HG03064 (cell line): ENCODE results near the gene LIMK2.
"Not testable (repeated sequence)": the region's sequence is repeated elsewhere in the genome, so short reads cannot be mapped to it uniquely, and the experiment has no call there.

Source experiments
- ATAC-seq: cut with Tn5 transposase; IDR thresholded peaks from one replicate; pipeline ENCODE4 v1.9.1; 2021; ENCODE audit warnings: low read depth; ENCODE audit not compliant: unreplicated experiment

The LIMK2 gene

GRCh38 chr22:31241936-31242335, 29.8 kb downstream of the LIMK2 start:
- ATAC-seq = no peak

DNA sequence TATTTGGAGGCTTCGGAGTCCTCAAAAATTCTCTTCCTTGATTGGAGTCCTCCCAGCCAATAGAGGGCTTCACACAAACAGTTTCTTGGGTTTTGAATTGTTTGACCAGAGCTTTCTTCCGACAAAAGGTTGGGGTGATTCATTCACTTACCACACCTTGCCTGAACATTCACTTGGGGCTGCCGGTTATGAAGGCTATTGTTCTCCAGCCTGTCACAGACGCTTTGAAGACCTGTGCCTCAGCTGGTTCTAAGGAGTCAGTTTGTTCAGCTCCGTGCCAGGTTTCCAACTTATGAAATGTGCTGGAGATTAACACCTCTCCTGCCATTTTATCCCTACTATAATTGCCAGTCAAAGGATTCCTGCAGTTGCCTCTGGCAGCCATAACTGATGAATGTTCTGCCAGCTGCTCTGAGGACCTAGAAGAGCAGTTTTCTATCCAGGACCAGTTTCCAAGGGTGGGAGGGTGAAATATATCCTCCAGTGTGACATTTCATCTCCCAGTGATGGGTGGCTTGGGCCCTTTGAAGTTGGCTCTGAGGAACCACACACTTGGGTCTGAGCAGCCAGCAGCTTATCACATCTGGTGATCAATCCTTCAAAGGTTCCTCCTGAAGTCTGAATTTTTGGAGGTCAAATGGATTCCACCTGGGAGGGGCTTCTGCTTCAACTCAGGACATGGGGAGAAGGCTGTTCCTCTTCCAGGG, 31.4 kb downstream of the LIMK2 start:
- ATAC-seq = no peak

DNA sequence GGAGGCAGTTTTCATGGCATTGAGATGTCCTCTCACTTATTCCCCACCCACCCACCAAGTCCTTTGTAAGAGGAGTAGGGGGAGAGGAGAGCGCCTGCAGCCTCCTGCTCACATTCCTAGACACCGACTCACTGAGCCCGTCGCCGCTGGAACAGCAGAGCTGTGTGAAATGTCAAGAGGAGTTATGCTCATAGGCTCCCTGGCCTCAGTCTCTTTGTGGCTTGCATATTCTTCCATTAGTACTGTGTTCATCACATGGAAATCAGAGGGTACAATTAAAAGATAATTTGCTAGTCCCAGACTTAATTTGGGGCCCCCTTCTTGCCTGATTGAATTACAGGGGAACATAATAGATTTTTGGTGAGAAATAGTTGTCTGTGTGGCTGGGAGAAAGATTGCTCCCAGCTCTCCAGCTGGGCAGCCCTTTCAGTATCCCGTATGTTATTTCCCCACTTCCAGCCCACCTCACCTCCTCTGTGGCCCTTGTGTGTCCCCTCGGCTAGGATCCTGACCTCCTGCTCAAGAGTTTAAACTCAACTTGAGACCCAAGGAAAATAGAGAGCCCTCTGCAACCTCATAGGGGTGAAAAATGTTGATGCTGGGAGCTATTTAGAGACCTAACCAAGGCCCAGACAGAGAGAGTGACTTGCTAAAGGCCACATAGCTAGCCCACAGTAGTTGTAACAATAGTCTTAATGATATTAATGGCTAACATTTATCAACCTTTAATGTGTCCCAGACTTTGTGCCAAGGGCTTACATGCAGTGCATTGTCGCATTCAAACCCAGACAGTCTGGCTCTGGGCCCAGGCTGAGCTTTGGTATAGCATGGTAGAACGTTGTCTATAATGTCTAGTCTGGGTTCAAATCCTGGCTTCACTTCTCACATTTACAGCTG, 32.2 kb downstream of the LIMK2 start:
- no peak for ATAC-seq

GRCh38 chr22:31244943-31245451, 32.9 kb downstream of the LIMK2 start:
- no peak for ATAC-seq

GRCh38 chr22:31245998-31246397, 33.9 kb downstream of the LIMK2 start:
- ATAC-seq = not testable (repeated sequence)

DNA sequence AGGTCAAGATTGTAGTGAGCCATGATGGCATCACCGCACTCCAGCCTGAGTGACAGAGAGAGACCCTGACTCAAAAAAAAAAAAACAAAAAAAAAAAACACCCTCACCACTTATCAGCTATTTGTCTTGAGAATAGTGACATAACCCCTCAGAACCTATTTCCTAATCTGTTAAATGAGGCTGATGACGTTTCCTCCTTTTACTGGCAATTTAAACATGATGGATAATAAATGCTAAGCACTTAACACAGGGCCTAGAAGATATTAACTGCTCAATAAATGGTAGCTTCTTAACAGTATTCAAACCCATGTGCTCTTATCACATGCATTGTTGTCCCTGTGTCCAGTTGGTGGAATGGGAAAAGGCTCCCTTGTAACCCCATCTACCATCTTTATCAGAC, 34.6 kb downstream of the LIMK2 start:
- no peak for ATAC-seq

DNA sequence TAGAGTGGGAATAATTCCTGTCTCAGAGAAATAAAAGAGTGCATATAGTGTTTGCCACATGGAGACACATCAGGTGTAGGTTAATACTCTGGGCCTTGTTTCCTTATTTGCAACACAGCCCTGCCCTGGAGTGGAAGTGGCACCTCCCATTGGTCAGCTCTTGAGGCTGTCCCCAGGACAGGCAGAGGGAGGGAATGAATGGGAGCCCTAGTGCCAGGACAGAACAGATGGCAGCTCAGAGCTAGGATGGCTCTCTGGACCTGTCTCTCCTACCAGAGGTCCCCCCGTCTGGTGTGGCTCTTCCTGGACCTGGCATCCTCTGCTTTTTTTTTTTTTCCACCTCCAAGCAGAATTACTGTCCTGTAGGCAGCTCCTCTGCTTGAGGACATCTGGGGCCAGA, 35.6 kb downstream of the LIMK2 start:
- ATAC-seq = no peak

- ATAC-seq = no peak
Measured at GRCh38 chr22:31248138-31248745, 36.1 kb downstream of the LIMK2 start.

DNA sequence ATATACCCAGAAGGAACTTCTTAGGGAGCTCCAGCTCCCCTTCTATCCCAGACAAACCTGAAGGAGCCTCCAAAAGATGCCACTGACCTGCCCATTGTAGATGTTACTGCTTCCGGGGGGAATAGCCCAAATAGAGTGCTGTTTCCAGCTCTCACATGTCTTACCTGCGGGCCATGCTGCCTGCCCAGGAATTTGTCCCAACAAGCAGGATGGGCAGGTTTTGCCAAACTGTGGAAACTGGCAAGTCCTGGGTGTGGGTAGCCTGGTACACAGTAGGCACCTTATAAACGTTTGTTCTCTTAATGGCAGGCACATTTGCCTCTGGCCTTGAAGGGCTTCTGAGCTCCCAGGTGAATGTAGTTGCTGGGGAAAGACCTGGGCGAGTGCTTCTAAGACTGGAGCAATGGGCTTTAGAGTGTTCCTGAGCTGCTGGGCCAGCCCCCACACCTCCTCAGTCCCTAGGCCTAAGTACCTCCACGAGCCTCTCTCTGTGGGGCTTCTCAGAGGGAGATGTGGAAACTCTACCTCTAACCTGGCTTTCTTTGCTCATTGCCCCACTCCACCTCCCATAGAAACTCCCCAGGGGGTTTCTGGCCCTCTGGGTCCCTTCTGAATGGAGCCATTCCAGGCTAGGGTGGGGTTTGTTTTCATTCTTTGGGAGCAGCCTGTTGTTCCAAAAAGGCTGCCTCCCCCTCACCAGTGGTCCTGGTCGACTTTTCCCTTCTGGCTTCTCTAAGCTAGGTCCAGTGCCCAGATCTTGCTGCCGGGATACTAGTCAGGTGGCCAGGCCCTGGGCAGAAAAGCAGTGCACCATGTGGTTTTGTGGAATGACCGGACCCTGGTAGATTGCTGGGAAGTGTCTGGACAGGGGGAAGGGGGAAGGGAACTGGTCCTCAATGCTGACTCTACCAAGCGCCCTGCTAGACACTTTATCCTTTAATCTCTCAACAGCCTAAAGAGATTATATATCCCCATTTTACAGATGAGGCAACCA, 37.2 kb downstream of the LIMK2 start:
- ATAC-seq = no peak

DNA sequence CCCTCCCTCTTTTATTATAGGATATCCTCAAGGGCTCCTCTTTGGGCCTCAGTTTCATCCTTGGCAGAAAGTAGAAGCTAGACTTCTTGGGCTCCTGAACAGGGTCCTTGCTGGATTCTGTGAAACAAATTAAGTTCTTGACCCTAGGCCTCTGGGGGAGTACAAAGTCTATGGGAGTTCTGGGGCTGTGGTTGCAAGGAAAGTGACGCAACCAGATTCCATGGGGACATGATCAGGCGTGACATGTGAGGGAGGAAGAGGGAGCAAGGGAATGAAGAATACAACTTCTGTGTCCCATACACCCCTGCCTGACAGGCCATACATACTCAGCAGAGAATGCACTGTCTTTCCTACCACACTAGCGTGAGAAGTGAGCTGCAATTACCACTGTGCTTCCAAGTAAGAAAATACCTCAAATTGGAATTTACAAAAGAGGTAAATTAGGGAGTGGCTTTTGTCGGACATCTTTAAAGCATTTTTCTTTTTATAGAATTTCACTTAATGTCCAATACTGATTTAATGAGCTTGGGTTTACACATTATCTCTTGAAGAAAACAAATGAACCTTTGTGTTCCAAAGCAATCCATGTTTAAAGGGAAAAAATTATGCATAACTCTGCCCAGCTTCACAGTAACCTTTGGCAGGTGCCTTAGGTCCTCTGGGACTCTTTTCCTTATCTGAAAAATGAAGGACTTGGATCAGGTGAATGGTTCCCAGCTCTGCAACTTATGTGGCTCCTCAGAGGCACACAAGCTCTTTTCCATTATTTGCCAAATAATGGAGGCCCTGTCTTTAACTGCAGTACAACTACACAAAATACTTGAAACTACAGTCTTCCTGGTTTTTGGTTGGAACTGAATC, 38.9 kb downstream of the LIMK2 start:
- ATAC-seq = no peak

- ATAC-seq = no peak
Measured at GRCh38 chr22:31253949-31254348, 41.9 kb downstream of the LIMK2 start.

DNA sequence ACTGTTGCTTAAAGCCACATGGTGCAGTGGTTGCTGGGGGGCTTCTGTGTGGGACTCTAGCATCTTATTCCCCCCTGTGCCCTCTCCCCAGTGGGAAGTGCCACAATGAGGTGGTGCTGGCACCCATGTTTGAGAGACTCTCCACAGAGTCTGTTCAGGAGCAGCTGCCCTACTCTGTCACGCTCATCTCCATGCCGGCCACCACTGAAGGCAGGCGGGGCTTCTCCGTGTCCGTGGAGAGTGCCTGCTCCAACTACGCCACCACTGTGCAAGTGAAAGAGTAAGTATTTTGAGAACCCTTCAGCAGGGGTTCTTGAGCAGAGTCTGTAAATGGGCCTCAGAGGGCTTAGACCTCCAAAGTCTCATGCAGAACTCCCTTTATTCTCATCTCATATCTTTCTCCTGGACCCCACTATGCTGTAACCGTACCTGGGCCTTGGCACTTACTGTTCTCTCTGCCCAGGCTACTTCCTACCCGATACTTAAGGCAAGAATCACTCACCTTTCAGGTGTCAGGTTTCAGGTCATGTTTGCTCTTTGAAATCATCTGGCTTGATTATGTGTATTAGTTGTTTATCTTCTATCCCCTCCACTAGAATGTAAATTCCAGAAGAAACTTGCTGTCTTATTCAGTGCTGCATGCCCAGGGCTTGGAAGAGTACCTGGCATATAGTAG, 47.8 kb downstream of the LIMK2 start:
- no peak for ATAC-seq

DNA sequence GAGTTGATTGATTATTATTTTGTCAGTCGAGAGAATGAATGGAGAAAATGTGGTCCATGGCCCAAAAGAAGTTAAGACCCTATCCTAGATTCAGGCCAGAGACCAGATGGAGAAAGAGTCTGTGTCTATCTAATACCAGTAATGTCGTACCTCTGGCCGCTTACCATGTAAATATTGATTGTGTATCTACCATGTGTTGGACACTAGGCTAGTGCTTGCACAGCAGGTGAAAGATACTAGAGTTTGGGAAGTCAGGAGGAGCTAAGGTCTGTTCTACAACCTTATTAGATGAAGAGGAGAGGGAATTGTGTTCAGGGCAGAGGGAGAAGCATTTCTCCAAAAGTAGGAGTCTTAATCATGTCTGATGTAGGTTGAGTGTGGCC, 48.4 kb downstream of the LIMK2 start:
- no peak for ATAC-seq

DNA sequence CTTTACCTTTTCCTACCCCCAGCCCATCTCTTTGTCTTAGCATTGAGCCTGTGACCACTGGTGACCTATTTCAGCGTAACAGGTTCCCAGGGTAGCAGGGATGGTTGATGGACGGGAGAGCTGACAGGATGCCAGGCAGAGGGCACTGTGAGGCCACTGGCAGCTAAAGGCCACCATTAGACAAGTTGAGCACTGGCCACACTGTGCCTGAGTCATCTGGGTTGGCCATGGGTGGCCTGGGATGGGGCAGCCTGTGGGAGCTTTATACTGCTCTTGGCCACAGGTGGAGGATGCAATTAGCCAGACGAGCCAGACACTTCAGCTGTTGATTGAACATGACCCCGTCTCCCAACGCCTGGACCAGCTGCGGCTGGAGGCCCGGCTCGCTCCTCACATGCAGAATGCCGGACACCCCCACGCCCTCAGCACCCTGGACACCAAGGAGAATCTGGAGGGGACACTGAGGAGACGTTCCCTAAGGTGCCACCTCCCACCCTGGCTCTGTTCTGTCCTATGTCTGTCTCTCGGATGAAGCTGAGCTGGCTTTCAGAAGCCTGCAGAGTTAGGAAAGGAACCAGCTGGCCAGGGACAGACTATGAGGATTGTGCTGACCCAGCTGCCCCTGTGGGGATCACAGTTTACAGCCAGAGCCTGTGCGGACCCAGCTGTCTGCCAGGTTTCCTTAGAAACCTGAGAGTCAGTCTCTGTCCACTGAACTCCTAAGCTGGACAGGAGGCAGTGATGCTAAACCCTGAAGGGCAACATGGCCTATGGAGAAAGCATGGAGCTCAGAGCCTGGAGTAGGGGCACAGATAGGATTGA, 50.4 kb downstream of the LIMK2 start:
- ATAC-seq = no peak

- ATAC-seq = no peak
Measured at GRCh38 chr22:31263896-31264640, 52.0 kb downstream of the LIMK2 start.

DNA sequence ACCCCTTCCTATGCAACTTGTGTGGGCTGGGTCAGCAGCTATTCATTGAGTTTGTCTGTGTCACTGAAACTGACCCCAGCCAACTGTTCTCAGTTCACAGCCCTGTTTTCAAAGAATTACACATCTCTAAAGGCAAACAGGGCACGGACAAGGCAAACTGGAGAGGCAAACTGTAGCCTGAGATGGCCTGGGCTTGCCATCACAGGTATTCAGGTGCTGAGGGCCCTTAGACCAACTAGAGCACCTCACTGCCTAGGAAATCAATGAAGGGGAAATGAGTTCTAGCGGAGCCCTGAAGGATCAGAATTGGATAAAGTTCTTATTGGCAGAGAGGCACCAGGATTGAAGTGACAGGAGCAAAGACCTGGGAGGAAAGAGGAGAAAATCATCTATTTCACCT, 56.2 kb downstream of the LIMK2 start:
- ATAC-seq = no peak

DNA sequence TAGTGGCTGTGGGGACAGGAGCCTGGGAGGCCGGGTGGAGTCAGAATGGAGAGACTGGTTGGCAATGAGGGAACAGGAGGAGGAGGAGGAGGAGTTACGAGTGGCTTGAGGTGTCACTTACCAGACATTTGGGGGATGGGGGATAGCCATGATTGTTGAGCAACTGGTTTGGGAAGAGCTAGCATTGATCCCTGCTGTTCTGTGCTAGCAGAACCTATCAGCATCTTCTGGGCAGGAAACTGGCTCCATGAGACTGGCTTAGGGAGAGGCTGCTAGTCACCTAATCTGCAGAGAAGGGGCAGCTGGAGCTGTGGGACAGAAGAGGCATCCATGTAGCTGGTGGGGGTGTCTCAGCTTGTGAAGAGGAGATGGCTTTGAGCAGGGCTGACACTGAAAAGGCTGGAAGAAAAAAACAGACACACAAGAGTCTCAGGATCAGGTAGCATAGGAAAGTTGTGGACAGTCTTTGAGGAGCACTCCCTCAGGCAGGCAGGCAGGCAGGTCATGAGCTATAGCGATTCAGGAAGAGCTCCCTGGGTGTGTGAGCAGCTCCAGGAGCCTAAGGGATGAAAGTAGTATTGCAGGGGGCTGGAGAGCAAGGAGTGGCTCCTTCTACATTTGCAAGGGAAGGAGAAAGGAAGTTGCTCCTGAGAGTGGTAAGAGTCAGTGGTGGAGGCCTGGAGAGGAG, 57.9 kb downstream of the LIMK2 start:
- no peak for ATAC-seq
